ENCODE data around the gene LAMTOR3.
"Not testable (repeated sequence)": the region's sequence is repeated elsewhere in the genome, so short reads cannot be mapped to it uniquely, and the experiment has no call there.

The LAMTOR3 gene

GRCh38 chr4:99830051-99830450 lies 64.2 kb downstream of the LAMTOR3 start:
- not testable (repeated sequence) for DNase-seq (ENCODE audit: low spot score)

- no peak for DNase-seq (ENCODE audit: low spot score)
These were observed 65.8 kb downstream of the LAMTOR3 start for GRCh38 chr4:99828477-99828876.

All from pons (tissue), 1 donor.